Activated CD8-positive, alpha-beta memory T cell treated with anti-CD3 and anti-CD28 coated beads, Interleukin-2, amount 50 U/mL, for 1 hour (primary cell): ENCODE data around the gene AMZ2.
A peak's percentile ranks its signal among the peaks of the same experiment; 100 is the strongest.
"Not testable (repeated sequence)": the region's sequence is repeated elsewhere in the genome, so short reads cannot be mapped to it uniquely, and the experiment has no call there.

Source experiments
- DNase-seq: peaks from one replicate; pipeline ENCODE4 v3.0.0-alpha.2; 2020; ENCODE audit errors: extremely low read depth

AMZ2 gene

DNA sequence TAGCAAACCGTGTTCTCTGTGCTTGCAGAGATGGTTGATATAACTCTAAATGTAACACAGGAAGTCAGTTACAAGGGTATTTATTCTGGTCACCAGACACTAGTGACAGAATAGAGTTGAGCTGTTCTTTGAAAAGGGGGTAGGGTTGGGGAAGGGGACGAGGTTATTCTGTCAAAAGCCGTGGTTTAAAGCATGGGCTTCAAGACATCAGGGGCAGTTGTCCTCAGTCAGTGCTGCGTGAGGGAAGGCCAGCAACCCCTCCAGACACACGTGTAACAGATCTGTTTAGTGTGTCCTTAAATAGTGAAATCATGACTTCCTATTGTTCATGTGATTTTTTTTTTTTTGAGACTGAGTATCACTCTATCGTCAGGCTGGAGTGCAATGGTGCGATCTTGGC lies 5.6 kb downstream of the AMZ2 start:
- DNase-seq, result not testable (repeated sequence)

DNA sequence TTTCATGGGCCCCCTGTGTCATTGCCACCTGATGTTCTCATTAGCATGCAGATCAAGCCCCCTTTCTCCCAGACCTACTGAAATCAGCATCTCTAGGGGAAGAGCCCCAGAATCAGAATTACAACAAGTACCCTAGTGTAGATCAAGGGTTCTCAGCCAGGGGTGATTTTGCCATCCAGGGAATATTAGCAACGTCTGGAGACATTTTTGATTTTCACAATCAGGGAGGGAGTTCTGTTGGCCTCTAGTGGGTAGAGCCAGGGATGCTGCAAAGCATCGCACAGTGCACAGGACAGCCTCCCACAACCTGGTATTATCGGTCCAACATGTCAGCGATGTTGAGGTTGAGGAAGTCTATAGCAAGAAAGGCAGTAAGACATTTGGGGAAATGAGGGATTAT lies 7.3 kb downstream of the AMZ2 start:
- no peak for DNase-seq

DNA sequence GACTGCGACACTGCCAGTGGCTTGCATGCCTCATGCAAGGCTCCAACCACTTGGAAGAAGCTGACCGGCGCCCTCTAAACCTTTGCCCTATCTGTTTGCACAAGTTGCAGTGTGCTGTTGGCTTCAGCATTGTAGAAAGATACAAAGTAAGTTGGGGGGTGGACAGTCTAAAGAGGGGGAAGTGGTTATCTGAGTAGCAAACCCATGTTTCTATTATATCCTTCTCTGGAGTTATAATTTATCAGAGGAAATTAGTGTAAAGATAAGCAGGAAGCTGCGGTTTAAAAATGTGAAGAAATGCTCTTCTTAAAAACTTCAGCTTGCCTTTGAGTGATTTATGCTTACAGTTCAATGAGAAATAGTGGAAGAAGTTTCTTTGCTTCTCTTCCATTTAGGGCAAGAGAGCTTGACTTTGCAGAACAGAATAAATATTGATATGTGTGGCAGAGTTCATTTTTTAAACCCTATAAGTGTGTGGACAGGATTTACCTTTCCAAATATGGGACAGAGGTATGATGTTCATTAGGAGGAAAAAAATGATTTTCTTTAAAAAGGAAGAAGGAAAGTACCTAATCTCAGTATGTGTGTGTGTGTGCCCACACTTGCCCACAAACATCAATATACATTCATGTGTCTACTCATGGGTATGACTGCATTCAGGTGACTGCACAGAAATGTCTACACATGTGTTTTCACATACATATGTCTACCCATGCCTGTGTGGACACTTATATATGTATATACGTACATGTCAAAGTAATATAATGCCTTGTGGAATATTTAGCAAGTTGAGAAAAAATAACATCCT lies 8.1 kb downstream of the AMZ2 start:
- DNase-seq, result no peak

DNA sequence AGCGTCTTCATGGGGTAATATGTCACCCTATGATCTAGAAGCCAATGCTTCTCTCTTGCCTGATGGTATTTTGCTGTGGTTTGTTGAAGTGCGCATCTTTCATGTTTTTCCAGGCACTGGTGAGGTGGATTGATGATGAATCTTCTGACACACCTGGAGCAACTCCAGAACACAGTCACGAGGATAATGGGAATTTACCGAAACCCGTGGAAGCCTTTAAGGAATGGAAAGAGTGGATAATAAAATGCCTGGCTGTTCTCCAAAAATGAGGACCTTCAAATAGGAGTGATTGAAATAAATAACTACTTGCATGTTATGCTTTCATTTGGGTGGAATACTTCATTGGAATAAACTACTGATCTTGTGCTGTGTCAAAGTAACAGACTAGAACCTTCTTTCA lies 8.9 kb downstream of the AMZ2 start:
- not testable (repeated sequence) for DNase-seq

DNA sequence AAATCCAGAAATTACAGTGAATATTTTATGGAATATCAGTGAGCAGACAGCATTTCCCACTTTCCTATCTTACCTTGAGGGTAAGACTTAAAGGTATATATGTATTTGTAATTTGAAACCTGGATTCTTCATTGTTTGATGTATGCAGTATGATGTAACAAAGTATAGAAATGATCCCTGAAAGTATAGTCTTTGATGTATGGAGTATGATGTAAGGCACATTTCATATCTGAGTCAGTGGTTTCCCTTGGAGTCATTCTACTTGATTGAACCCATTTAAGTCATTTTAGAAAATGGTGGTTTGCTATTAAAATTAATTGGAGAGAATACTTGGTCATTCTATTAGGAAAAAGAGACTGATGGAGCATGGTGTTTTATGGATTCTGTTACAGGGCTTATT lies 10.1 kb downstream of the AMZ2 start:
- DNase-seq, result no peak

DNA sequence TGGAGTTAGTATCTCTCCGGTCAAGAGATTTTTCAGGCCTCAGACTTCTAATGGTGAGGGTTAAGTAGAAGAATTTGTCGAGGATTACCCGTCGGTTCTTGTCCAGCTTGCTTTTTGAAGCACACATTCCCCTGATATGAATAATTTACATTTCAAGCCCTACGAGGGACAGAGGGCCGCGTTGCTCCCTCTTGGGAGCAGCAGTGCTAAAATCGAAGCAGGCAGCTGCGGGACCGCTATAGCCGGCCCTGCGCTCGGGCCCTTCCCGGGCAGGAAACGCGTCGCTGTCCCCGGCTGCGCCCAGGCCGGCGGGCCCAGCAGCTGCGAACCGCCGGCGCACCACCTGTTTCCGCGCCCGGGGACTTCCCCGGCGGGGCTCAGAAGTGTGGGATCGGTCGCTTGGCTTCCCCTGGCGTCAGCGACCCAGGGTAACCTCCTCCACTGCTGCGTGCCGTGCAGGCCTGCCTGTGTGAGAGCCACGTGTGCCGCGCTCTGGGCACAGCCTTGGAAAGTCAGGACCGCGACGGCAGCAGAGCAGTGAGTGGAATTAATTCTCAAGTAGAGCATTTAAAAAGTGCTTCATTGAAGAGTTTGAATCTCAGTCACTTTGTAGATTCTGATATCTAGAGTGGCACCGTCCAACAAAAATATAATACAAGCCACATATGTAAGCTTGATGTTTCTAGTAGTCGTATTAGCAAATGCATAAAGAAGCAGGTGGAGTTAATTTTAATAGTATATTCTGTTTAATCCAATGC lies 11.2 kb downstream of the AMZ2 start:
- DNase-seq, result peak; percentile 45

DNA sequence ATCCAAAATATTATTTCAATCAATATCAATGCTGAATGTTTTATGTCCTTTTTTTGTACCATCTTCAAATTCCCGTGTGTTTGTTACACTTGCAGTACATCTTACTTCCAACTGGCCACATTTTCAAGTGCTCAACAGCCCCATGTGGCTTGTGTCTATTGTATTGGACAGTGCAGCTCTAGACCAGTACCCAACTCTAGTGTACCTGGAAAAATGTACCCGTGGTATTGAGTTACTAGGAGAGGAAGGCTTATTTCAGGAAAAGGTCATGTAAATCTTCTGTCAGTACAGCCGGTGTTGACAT lies 11.8 kb downstream of the AMZ2 start:
- not testable (repeated sequence) for DNase-seq

DNA sequence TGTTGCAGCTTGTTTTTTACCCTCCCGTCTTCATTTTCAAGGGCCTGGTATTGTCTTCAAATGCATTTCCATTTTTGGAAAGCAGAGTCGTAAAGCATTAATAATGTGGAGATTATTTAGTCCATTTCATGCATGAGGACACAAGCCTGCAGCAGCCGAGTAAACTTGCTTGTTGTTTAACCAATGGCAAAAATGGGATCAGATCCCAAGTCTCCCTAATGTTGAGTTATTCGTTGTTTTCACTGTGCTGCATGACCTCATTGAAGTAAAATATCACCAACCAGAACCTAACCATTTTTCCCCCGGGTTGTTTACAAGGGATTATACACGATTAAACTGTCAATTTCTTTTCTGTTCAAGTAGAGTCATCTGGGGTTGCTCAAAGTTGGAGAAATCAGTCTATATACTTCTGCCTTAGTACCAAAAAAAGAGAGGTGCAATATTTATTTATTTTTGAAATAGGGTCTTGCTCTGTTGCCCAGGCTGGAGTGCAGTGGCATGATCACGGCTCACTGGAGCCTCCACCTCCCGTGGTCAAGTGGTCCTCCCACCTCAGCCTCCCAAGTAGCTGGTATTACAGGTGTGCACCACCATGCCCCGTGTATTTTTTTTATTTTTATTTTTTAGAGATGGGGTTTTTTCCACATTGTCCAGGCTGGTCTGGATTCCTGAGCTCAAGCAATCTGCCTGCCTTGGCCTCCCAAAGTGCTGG lies 12.4 kb downstream of the AMZ2 start:
- no peak for DNase-seq

DNA sequence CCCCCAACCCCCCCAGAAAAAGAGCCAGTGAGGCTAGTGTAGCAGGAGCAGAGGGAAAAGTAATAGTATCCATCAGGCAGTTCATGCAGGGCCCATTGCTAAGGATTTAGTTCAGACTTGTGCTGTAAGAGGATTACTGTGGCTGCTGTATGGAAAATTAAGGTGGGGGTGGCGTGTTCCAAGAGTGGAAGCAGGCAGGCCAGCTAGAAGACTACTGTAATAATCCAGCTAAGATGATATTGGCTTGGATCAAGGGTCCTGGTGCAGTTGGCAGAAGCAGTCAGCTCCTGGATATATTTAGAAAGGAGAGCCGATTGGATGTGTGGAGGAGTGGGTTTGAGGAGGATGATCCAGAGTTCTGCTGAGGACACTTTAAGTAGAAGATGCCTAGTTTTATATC lies 14.6 kb downstream of the AMZ2 start:
- DNase-seq, result not testable (repeated sequence)

DNA sequence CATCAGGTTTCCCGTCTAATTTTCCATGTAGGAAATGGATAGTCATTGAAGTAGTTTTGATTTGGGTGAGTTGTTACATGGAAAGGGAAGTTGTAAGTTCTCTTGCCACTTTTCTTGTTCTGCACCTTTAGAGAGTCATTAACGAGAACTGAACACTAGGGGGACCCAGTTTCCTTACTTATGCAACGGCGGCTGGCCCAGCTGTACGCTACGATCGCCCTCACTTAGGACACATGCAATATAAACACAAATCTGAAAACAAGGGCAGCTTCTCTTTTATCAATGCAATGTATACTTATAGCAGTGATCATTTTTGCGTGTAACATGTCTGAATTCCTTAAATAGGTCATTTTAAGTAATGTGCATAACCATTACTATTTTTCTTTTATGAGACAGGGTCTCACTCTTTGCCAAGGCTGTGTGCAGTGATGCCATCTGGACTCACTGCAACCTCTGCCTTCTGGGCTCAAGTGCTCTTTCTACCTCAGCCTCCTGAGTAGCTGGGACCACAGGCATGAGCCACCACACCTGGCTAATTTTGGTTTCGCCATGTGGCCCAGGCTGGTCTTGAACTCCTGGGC lies 15.3 kb downstream of the AMZ2 start:
- DNase-seq, result not testable (repeated sequence)

DNA sequence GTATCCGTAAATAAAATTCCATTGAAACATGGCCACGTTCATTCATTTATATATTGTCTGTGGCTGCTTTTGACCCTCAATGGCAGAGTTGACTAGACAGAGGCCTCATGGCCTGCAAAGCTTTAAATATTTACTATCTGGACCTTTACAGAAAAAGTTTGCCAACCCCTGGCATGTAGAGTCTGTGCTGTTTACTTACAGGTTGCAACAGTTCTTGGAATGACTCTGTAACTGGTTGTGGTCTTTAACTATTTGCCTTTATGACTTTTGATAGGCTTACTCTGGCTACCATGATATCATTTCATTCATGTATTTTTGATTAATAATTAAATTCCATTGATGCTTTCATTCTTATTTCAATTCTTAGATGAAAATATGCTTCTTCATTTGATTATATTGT lies 18.0 kb downstream of the AMZ2 start:
- not testable (repeated sequence) for DNase-seq

DNA sequence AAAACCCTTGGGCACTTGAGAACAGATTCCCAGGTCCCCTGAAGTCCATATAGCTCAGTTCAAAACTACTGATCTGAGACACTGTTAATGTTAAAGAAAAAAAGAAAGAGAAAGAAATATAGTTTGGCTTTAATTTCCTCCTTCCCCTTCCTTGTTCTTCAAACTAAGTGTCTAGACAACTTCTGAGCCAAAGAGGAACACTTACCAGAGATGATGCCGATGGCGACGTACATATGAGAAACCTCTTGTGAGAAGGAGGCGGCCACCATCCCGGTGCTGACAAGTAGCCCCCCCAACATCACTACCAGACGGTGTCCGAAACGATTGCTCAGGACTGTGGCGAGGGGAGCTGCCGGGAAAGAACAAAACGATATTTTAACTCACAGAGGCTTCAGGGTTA lies 25.9 kb downstream of the AMZ2 start:
- no peak for DNase-seq

DNA sequence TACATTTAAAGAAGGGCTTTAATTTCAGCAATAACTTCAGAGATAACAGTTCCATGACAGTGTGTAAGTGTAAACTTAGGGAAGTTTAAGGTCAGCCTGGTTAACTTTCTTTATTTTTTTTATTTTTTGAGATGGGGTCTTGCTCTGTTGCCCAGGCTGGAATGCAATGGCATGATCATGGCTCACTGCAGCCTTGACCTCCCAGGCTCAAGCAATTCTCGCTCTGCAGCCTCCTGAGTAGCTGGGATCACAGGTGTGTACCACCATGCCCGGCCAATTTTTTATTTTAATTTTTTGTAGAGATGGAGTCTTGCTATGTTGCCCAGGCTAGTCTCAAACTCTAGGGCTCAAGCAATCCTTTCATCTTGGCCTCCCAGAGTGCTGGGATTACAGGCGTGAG lies 28.5 kb downstream of the AMZ2 start:
- DNase-seq, result not testable (repeated sequence)

DNA sequence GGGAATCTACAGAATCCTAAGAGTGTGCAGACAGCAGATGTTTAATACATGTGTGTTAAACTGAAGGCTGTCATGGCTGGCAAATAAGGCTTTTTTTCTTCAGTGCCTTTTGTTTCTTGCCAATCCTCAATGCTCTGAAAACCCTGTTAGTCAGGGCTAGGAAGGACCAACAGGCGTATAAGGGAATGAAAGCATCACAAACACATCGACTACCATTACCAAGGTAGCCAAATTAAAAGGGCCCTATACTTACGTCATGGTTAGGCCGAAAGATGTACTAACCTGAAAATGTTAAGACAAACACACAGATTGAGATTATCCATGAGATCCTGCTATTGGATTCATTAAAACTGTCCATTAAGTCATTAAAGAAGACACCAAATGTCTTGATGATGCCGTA lies 30.0 kb downstream of the AMZ2 start:
- no peak for DNase-seq

DNA sequence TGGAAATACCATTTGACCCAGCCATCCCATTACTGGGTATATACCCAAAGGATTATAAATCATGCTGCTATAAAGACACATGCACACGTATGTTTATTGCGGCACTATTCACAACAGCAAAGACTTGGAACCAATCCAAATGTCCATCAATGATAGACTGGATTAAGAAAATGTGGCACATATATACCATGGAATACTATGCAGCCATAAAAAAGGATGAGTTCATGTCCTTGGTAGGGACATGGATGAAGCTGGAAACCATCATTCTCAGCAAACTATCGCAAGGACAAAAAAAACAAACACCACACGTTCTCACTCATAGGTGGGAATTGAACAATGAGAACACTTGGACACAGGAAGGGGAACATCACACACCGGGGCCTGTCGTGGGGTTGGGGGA lies 34.1 kb downstream of the AMZ2 start:
- DNase-seq, result not testable (repeated sequence)

DNA sequence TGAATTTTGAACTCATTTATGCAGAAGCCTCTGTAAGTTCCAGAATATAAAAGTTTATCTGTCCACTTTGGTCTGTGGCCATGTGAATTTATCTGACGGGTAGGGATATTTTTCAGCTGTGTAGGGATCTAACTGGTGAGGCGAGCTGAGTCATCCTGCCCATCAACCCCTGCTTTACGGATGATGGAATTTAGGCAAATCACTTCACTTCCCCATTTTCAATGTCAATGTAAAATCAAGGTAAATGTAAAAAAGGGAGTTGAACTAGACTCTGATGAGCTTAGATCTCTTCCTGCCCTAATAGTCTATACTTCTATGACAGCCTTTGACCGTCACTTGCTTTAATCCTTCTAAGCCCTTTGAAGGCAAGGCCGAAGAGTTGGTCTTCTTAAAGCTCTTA lies 40.5 kb downstream of the AMZ2 start:
- no peak for DNase-seq

DNA sequence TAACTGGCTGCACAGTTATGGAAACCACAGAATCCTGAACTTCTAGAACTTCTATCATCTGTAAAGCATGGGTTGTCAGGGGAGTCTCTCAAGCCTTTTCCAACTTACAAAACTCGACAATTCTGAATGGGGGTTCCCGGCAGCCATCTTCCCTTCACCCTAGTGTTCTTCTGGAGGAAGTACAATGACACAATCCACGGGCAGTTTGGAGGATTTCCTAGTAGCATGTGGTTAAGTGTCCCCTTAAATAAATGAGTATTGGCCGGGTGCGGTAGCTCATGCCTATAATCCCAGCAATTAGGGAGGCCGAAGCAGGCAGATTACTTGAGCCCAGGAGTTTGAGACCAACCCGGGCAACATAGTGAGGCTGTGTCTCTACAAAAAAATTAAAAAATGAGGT lies 41.0 kb downstream of the AMZ2 start:
- no peak for DNase-seq

DNA sequence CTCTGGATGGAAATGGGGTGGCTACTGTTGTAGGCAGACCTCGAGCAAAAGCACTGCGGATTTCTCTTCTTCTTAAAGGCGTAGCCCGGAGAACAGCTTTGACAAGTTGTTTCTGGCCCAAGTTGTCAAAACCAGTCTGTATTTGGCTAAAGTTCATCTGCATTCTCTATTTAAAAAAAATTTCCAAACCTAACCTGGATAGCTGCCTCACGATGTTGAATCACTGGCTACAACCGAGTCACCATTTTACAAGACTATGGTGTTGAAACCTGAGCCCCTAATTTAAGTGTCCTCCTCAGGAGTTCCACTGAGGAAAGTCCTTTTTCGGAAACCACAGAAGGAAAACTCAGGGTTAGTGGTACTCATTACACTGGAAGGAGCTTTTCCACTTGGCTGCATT lies 41.6 kb downstream of the AMZ2 start:
- no peak for DNase-seq

DNA sequence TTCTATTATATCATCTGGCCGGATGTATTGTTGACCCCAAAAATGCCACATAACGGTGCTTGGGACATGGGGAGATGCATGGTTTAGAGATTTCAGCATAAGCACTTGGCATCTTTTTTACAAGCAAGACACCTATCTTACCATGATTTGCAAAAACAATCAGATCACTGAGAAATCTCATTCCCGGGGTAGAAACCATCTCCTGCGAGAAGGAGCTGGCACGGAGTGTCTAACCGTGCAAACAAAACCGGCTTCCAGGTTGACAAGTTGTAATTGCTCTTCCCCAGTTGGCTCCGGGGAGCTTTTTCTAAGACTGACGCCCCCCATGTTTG lies 42.1 kb downstream of the AMZ2 start:
- no peak for DNase-seq

DNA sequence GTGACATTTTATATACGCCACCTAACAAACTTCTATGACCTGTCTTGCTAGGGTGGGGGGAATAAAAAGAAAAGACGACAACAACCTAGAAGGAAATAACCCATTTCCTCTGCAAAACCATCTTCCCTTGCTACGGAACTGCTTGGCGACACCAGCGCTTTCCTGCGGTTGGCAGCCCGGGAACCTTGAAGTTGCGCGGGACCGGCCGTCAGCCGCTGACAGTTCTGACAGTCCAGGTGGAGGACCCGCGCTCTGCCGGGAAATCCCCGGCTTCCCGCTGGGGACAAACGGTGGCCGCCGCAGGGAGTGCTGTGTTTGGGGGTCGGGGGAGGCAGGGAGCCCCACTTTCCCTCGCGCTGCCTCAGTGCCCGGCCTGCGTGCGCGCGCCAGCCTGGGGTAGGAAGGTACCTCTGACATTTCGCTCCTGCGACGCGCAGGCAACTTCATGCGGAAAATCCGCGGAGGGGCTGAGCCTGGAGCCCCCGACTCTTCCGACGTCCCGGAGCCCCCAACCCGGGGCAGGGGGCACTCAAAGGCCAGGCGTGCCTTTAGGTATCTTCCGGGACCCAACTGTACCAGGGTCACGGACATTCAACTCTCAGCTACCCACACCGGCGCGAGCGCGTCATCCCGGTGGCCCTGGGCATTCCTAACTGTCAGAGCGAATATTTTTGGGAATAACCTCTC lies 42.6 kb downstream of the AMZ2 start:
- peak; percentile 34 for DNase-seq

DNA sequence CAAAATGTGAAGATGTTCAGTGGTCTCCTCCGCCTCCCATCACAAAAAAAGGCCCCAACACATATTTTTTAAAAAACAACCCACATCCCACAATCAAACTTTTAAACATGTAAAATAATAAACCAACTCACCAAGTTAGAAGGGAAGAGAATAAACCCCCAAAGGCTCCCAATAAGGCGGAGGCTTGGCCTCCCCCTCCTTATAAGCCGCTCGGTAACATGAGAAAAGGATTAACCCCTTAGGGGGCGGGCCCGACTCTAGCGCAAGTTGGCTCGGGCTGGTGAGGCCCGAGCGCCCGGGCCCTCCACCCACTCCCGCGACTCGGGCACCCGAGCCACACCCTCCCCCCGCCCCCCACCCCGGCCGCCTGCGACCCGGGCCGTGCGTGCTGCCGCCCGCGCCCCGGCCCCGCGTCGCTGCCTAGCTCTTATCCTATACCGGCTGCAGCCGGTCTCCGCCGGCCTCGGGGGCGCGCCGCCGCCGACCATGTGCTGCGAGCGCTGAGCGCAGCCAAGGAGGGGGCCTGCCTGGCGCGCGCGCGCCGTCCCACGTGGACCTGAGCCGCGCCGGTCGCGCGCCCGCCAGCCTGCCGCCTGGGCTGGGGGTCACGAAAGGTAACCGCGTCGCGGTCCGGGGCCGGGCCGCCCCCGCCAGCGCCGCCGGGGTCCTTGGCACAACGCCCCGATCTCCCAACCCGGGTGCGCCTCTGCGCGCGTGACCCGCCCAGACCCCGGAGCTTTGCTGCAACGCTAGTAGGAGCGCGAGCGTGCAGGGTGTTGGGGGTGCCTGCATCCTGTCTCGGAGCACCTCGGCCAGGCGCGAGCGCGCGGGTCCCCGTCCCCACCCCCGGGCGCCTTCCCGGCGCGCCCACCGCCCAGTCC lies 43.4 kb downstream of the AMZ2 start, which contains the start of the genes ARSG and SLC16A6:
ARSG (plus strand) TSS at position 541 of the 881 bp plus-strand sequence. CDS start 15,999 bp downstream, outside the sequence.
SLC16A6 (minus strand) TSS at position 173 of the 881 bp plus-strand sequence. CDS start 12,807 bp downstream, outside the sequence.
- peak; percentile 28 for DNase-seq
